K562 (cell line): ENCODE data around the gene NYAP1. TPM values are rescaled to one million over a fixed set of nuclear protein-coding genes. Genes with fewer than 3 reads are reported as not detected.

Experiments used
- ADNP ChIP-seq: fragments of 200-800 bp; sonication (Bioruptor generic); IDR thresholded peaks from 2 replicates; pipeline ENCODE4 v1.6.1; 2016; ENCODE audit warnings: missing genetic modification characterization, missing compliant biosample characterization
- CBFB ChIP-seq: sonication (generic); formaldehyde crosslinking; IDR thresholded peaks from 2 replicates; pipeline ENCODE4 v1.4.0; 2020; ENCODE audit warnings: mild to moderate bottlenecking, missing genetic modification reagents
- EP300 ChIP-seq: IDR thresholded peaks from 2 replicates; pipeline ENCODE4 v1.6.1; 2012; ENCODE audit warnings: low read length, improper control_type of control experiment
- GABPB1 ChIP-seq: sonication (generic); formaldehyde crosslinking; IDR thresholded peaks from 2 replicates; pipeline ENCODE4 v1.8.0; 2022; ENCODE audit warnings: mild to moderate bottlenecking, missing genetic modification reagents
- GATAD2B ChIP-seq: fragments of 450-650 bp; IDR thresholded peaks from 2 replicates; pipeline ENCODE4 v1.6.1; 2017; ENCODE audit warnings: mild to moderate bottlenecking, borderline replicate concordance
- HNRNPH1 ChIP-seq: fragments of 200-400 bp; formaldehyde crosslinking; optimal IDR thresholded peaks from 2 replicates; pipeline ENCODE3; 2017; ENCODE audit warnings: low read depth, mild to moderate bottlenecking, low read length, moderate library complexity
- IRF2 ChIP-seq: sonication (generic); formaldehyde crosslinking; IDR thresholded peaks from 2 replicates; pipeline ENCODE4 v1.8.1; 2022; ENCODE audit warnings: mild to moderate bottlenecking, missing genetic modification reagents
- NR1H2 ChIP-seq: sonication (generic); formaldehyde crosslinking; IDR thresholded peaks from 2 replicates; pipeline ENCODE4 v1.4.0; 2020; ENCODE audit warnings: mild to moderate bottlenecking, missing genetic modification reagents
- RAD51 ChIP-seq: fragments of 450-650 bp; IDR thresholded peaks from 2 replicates; pipeline ENCODE4 v1.7.1; 2016; ENCODE audit warnings: low read depth, mild to moderate bottlenecking, borderline replicate concordance
- SAP30 ChIP-seq: fragments of 200-600 bp; sonication (generic); IDR thresholded peaks from 2 replicates; pipeline ENCODE4 v1.6.1; 2012; ENCODE audit warnings: borderline replicate concordance, low read depth, mild to moderate bottlenecking, moderate library complexity, low read length, control low read depth, inconsistent platforms; ENCODE audit not compliant: insufficient read depth, poor library complexity, severe bottlenecking
- SIN3A ChIP-seq, 2 experiments: fragments of 150-350 bp in 1 of 2; IDR thresholded peaks; 2 replicates each; pipeline ENCODE4 v1.6.1; 2011 to 2016; ENCODE audit warnings: borderline replicate concordance in 2 of 2, low read depth in 2 of 2, low read length in 2 of 2, mild to moderate bottlenecking in 2 of 2, moderate library complexity in 2 of 2; ENCODE audit not compliant: control insufficient read depth in 1 of 2
- SMARCA5 ChIP-seq: fragments of 450-650 bp; IDR thresholded peaks from 2 replicates; pipeline ENCODE4 v1.6.1; 2016
- SREBF1 ChIP-seq: fragments of 150-350 bp; IDR thresholded peaks from 2 replicates; pipeline ENCODE4 v1.6.1; 2014; ENCODE audit warnings: antibody characterized with exemption, low read depth, low read length, borderline replicate concordance
- U2AF2 ChIP-seq: fragments of 200-400 bp; formaldehyde crosslinking; optimal IDR thresholded peaks from 2 replicates; pipeline ENCODE3; 2017; ENCODE audit warnings: low read depth, mild to moderate bottlenecking, low read length
- ZBTB34 ChIP-seq: fragments of 250-450 bp; sonication (Bioruptor Pico); IDR thresholded peaks from 2 replicates; pipeline ENCODE4 v1.8.0; 2021; ENCODE audit warnings: mild to moderate bottlenecking, moderate library complexity
- ZNF175 ChIP-seq: fragments of 200-800 bp; sonication (Bioruptor generic); IDR thresholded peaks from 2 replicates; pipeline ENCODE4 v1.6.1; 2016; ENCODE audit warnings: low read depth, mild to moderate bottlenecking, missing genetic modification characterization, missing compliant biosample characterization
- ZNF449 ChIP-seq: fragments of 250-450 bp; sonication (Bioruptor Pico); IDR thresholded peaks from 2 replicates; pipeline ENCODE4 v1.8.0; 2022; ENCODE audit warnings: moderate library complexity, mild to moderate bottlenecking, inconsistent platforms
- ZNF830 ChIP-seq: fragments of 250-450 bp; sonication (Bioruptor Pico); IDR thresholded peaks from 2 replicates; pipeline ENCODE4 v1.5.0; 2021; ENCODE audit warnings: mild to moderate bottlenecking
- ZSCAN32 ChIP-seq: fragments of 450-650 bp; formaldehyde crosslinking; IDR thresholded peaks from 2 replicates; pipeline ENCODE4 v1.4.0; 2020; ENCODE audit warnings: mild to moderate bottlenecking, moderate library complexity
- polyA plus RNA-seq, 8 experiments: library from polyadenylated mRNA; depleted of rRNA in 4 of 8; stranded (reverse) in 5 of 8; unstranded in 3 of 8; fragments of >200 nt; fragmentation: Nextera tagmentation in 2 of 8; fragmentation: Illumina TruSeq in 1 of 8; extraction: Ambion mirVana in 2 of 8; extraction: Trizol in 1 of 8; gene quantifications; 2 replicates each; pipeline versions ENCODE4 v1.2.1 to v1.2.3, GENCODE V29; 2011 to 2014; ENCODE audit warnings: inconsistent platforms in 1 of 8, missing spikeins in 1 of 8
- total RNA-seq, 7 experiments: library from RNA; depleted of rRNA in 6 of 7; stranded (reverse); fragments of >200 nt in 6 of 7; fragmentation: Illumina TruSeq in 2 of 7; extraction: Trizol in 2 of 7; gene quantifications; 2 replicates each; pipeline versions ENCODE4 v1.2.1 to v1.2.3, GENCODE V29; 2011 to 2021; ENCODE audit warnings: low replicate concordance in 1 of 7
- TF ChIP-seq, protein P1 (sequence below), 2 experiments: fragments of 450-650 bp; conservative IDR thresholded peaks; 2 replicates each; pipeline ENCODE4 v1.6.1; 2017; ENCODE audit warnings: mild to moderate bottlenecking in 2 of 2, moderate library complexity in 2 of 2
- TF ChIP-seq, protein P2 (sequence below): sonication (generic); formaldehyde crosslinking; IDR thresholded peaks from 2 replicates; pipeline ENCODE4 v1.8.0; 2022; ENCODE audit warnings: mild to moderate bottlenecking, missing genetic modification reagents, borderline replicate concordance

Gene NYAP1
- total and polyA plus RNA-seq, 9 of the 15 experiments (the other 6 are each of a cell fraction or from before 2014, with no cell fraction given) = 0.11 to 0.88 (median 0.22) TPM; not detected in 2

DNA sequence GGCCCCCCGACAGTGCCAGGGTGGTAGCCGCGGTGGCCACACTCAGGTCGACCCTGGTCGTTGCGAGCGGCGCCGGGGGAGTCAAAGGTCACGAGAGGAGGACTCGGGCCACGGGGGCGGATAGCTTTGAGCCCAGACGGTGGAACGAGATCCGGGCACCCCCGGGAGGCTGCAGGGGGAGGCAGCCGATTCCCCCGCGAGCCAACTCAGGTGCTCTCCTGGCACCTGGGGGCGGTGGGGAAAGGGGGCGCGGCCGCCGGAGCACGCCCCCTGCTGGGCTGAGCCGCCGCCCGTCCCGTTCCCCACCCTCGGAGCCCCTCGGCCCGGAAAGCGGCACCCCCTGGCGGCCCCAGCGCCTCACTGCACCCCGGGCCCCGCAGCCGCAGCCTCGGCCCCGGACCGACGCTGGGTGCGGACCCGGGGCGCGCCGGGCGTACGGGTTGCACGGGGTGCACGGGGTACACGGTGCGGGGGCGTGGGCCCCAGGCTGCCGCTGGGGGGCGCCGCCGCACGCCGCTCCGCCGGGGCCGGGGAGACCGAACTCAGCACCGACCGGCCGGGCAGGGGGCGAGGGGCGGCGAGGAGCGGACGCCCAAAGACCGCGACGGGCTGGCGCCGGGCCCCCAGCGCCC, 521 bp upstream of the NYAP1 start (continued):
- TF ChIP-seq SREBF1 = no peak
- TF ChIP-seq U2AF2 = no peak
- no peak for TF ChIP-seq RAD51
- TF ChIP-seq ZNF449 (CRISPR knock-in tag) = no peak
- 0 out of 2 replicates have a peak, but pooled peaks have one; percentile 10 for TF ChIP-seq SMARCA5
- TF ChIP-seq, protein P1, sequence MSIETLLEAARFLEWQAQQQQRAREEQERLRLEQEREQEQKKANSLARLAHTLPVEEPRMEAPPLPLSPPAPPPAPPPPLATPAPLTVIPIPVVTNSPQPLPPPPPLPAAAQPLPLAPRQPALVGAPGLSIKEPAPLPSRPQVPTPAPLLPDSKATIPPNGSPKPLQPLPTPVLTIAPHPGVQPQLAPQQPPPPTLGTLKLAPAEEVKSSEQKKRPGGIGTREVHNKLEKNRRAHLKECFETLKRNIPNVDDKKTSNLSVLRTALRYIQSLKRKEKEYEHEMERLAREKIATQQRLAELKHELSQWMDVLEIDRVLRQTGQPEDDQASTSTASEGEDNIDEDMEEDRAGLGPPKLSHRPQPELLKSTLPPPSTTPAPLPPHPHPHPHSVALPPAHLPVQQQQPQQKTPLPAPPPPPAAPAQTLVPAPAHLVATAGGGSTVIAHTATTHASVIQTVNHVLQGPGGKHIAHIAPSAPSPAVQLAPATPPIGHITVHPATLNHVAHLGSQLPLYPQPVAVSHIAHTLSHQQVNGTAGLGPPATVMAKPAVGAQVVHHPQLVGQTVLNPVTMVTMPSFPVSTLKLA (conservative IDR thresholded peaks at IDR 0.05) = peak in 1 of 2 experiments; percentile 67; a peak in 2 of 4 replicates
- TF ChIP-seq HNRNPH1 = no peak
- no peak for TF ChIP-seq ZBTB34 (CRISPR knock-in tag)
- no peak for TF ChIP-seq IRF2 (CRISPR knock-in tag)
- TF ChIP-seq CBFB (CRISPR knock-in tag) = no peak
- TF ChIP-seq ZNF175 (CRISPR knock-in tag) = peak; percentile 30; the same call in 1 of the 2 replicates
- no peak for TF ChIP-seq SAP30
- TF ChIP-seq EP300 = no peak; the same call in 1 of the 2 replicates
- TF ChIP-seq ZSCAN32 (CRISPR knock-in tag) = no peak
- TF ChIP-seq GABPB1 (CRISPR knock-in tag) = peak; percentile 34; the same call in 1 of the 2 replicates
- TF ChIP-seq, protein P2, sequence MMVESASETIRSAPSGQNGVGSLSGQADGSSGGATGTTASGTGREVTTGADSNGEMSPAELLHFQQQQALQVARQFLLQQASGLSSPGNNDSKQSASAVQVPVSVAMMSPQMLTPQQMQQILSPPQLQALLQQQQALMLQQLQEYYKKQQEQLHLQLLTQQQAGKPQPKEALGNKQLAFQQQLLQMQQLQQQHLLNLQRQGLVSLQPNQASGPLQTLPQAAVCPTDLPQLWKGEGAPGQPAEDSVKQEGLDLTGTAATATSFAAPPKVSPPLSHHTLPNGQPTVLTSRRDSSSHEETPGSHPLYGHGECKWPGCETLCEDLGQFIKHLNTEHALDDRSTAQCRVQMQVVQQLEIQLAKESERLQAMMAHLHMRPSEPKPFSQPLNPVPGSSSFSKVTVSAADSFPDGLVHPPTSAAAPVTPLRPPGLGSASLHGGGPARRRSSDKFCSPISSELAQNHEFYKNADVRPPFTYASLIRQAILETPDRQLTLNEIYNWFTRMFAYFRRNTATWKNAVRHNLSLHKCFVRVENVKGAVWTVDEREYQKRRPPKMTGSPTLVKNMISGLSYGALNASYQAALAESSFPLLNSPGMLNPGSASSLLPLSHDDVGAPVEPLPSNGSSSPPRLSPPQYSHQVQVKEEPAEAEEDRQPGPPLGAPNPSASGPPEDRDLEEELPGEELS (CRISPR knock-in tag) = no peak
- no peak for TF ChIP-seq ADNP (tag)
- peak; percentile 100 for TF ChIP-seq GATAD2B
- TF ChIP-seq SIN3A (IDR thresholded peaks at IDR 0.05; ENCODE audit: borderline replicate concordance in 2 of 2, control insufficient read depth in 1 of 2, low read depth in 2 of 2, low read length in 2 of 2) = peak; percentile 71 to 87; a peak in 3 of 4 replicates
- TF ChIP-seq ZNF830 (CRISPR knock-in tag) = peak; percentile 60; the same call in 1 of the 2 replicates
- TF ChIP-seq NR1H2 (CRISPR knock-in tag) = no peak
